Parathyroid adenoma (tissue), 2 donors: ENCODE measurements around the gene NHERF2.

ENCODE experiments used
- H2AFZ ChIP-seq: fragments of 300-600 bp; sonication (generic); one replicate; pipeline ENCODE4 v1.7.0; 2017; ENCODE audit warnings: antibody characterized with exemption, mild to moderate bottlenecking
- H3K27ac ChIP-seq: fragments of 300-600 bp; sonication (generic); one replicate; pipeline ENCODE4 v1.7.0; 2017
- H3K27me3 ChIP-seq: fragments of 300-600 bp; sonication (generic); one replicate; pipeline ENCODE4 v1.7.0; 2017; ENCODE audit warnings: low read length; ENCODE audit not compliant: control insufficient read depth, insufficient read depth
- H3K36me3 ChIP-seq: fragments of 300-600 bp; sonication (generic); one replicate; pipeline ENCODE4 v1.7.0; 2017; ENCODE audit warnings: low read length; ENCODE audit not compliant: control insufficient read depth, insufficient read depth
- H3K4me1 ChIP-seq: fragments of 300-600 bp; sonication (generic); one replicate; pipeline ENCODE4 v1.7.0; 2017; ENCODE audit warnings: control low read depth
- H3K4me2 ChIP-seq: fragments of 300-600 bp; sonication (generic); one replicate; pipeline ENCODE4 v1.7.0; 2017; ENCODE audit warnings: low read length
- H3K4me3 ChIP-seq: fragments of 300-600 bp; sonication (generic); one replicate; pipeline ENCODE4 v1.7.0; 2017; ENCODE audit warnings: low read depth, low read length
- H3K79me2 ChIP-seq: fragments of 300-600 bp; sonication (generic); one replicate; pipeline ENCODE4 v1.7.0; 2017; ENCODE audit warnings: control low read depth
- H3K9ac ChIP-seq: fragments of 300-600 bp; sonication (generic); one replicate; pipeline ENCODE4 v1.7.0; 2017; ENCODE audit warnings: mild to moderate bottlenecking
- H3K9me3 ChIP-seq: fragments of 300-600 bp; sonication (generic); one replicate; pipeline ENCODE4 v1.7.0; 2017; ENCODE audit warnings: low read length; ENCODE audit not compliant: control insufficient read depth
- CTCF ChIP-seq: fragments of 300-600 bp; sonication (generic); IDR thresholded peaks from one replicate; pipeline ENCODE4 v1.7.0; 2017; ENCODE audit warnings: antibody characterized with exemption, mild to moderate bottlenecking
- donor health status: primary hyperparathyroidism.

NHERF2 gene

GRCh38 chr16:2028620-2029220 is 2.0 kb downstream of the NHERF2 start:
- H3K4me2 ChIP-seq = no peak overlapping the region
- H3K27me3 ChIP-seq = no peaks in the 10 kb centered on the region
- H3K9me3 ChIP-seq = no peaks in the 10 kb centered on the region
- H3K4me1 ChIP-seq = peaks cover 2% of the 10 kb centered on the region
- no peaks in the 10 kb centered on the region for H3K79me2 ChIP-seq
- TF ChIP-seq CTCF = no peak
- no peak overlapping the region for H3K9ac ChIP-seq
- no peak overlapping the region for H2AFZ ChIP-seq
- H3K36me3 ChIP-seq = no peaks in the 10 kb centered on the region
- H3K27ac ChIP-seq = no peak overlapping the region
- peak overlapping the region; percentile 14 for H3K4me3 ChIP-seq

GRCh38 chr16:2029350-2029749 is 2.6 kb downstream of the NHERF2 start:
- peak overlapping the region; percentile 14 for H3K4me3 ChIP-seq
- TF ChIP-seq CTCF = no peak
- no peaks in the 10 kb centered on the region for H3K27me3 ChIP-seq
- no peaks in the 10 kb centered on the region for H3K36me3 ChIP-seq
- H3K79me2 ChIP-seq = no peaks in the 10 kb centered on the region
- no peak overlapping the region for H3K27ac ChIP-seq
- no peak overlapping the region for H3K4me2 ChIP-seq
- H2AFZ ChIP-seq = no peak overlapping the region
- no peak overlapping the region for H3K9ac ChIP-seq
- H3K4me1 ChIP-seq = peaks cover 2% of the 10 kb centered on the region
- H3K9me3 ChIP-seq = no peaks in the 10 kb centered on the region

GRCh38 chr16:2030036-2030435 is 3.3 kb downstream of the NHERF2 start:
- Histone ChIP-seq H3K79me2 (no peaks in the 10 kb centered on the region), H3K4me1 (peaks cover 2% of the 10 kb centered on the region), H3K4me2 (peak overlapping the region; percentile 17), H3K9me3 (no peaks in the 10 kb centered on the region), H3K36me3 (no peaks in the 10 kb centered on the region), H3K27me3 (no peaks in the 10 kb centered on the region), H3K4me3 (no peak overlapping the region), H3K9ac (no peak overlapping the region), H3K27ac (no peak overlapping the region), H2AFZ (no peak overlapping the region)
- TF ChIP-seq CTCF = no peak

GRCh38 chr16:2031081-2031577 is 4.4 kb downstream of the NHERF2 start:
- no peaks in the 10 kb centered on the region for H3K36me3 ChIP-seq
- no peak for TF ChIP-seq CTCF
- H3K79me2 ChIP-seq = no peaks in the 10 kb centered on the region
- H3K4me2 ChIP-seq = no peak overlapping the region
- no peak overlapping the region for H3K4me3 ChIP-seq
- no peak overlapping the region for H3K9ac ChIP-seq
- no peaks in the 10 kb centered on the region for H3K27me3 ChIP-seq
- no peak overlapping the region for H2AFZ ChIP-seq
- H3K4me1 ChIP-seq = peaks cover 2% of the 10 kb centered on the region
- H3K27ac ChIP-seq = no peak overlapping the region
- no peaks in the 10 kb centered on the region for H3K9me3 ChIP-seq
